HG02852 (cell line): ENCODE measurements around the gene FBXL4.

ENCODE experiments used
- ATAC-seq: cut with Tn5 transposase; IDR thresholded peaks from one replicate; pipeline ENCODE4 v1.9.1; 2021; ENCODE audit warnings: mild to moderate bottlenecking, moderate library complexity; ENCODE audit not compliant: unreplicated experiment

Gene FBXL4

GRCh38 chr6:98840996-98841513 is 106.7 kb downstream of the FBXL4 start:
- ATAC-seq = no peak

- ATAC-seq = no peak
Measured at GRCh38 chr6:98840385-98840784, 107.4 kb downstream of the FBXL4 start.

DNA sequence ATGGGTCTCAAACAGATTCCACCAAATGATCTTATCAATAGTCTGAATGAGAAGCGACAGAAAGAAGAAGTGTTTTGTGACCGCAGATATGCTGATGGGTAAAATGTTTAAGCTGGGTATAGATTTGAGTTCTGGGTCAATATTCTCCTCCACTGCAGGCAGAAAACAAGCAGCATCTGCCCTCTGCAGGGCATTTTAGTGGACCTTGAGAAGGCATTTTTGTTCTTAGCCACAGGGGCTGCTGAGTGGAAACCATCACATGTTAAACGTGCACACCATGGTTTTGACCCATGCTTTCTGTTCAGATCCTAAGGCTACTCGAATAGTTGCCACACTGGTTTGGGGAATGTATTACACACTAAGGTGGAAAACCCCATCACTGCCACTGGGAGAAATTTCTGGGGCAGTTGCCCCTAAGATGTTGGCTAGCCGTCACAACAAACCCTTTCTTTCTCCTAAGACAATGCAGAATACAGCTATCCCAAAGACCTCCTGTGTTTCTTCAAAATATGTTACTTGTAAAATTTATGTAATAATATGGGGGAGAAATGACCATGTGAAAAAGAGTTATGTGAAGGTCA is 107.9 kb downstream of the FBXL4 start:
- ATAC-seq = no peak

DNA sequence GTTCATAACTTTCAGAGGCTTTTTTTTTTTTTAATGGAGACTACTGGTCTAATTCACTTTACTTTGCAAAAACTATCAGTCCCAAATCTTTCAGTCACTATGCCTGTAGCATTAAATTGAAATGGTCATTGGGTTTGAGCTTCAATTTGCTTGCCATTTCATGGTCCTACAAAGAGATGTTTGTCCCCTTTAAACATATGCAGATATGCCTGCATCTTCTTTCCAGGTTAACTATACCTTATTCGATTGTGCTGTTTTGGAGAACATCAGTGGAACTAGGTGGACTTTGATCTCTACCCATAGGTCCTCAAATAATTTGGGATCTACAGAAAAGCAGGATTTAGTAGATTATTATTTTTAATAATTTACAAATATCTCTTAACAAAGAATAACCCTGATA is 108.8 kb downstream of the FBXL4 start:
- no peak for ATAC-seq

DNA sequence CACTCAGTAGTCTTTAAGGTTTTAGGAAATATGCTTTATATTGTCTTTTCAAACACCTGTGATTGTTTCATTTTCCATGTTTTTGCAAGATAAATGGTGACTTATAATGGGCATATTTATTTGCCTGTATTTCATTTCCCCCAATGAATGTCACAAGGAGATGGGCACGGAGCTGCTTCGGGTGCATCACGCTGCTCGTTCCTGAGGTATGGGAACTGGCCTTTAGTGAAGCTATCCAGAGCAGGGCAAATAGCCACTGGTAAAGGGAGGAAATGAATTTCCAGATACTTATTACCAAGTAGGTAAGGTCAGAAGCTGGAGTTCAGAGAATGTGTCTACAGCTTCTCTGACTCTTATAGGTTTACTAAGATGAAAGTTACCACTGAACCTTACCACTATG is 109.7 kb downstream of the FBXL4 start:
- ATAC-seq = no peak

DNA sequence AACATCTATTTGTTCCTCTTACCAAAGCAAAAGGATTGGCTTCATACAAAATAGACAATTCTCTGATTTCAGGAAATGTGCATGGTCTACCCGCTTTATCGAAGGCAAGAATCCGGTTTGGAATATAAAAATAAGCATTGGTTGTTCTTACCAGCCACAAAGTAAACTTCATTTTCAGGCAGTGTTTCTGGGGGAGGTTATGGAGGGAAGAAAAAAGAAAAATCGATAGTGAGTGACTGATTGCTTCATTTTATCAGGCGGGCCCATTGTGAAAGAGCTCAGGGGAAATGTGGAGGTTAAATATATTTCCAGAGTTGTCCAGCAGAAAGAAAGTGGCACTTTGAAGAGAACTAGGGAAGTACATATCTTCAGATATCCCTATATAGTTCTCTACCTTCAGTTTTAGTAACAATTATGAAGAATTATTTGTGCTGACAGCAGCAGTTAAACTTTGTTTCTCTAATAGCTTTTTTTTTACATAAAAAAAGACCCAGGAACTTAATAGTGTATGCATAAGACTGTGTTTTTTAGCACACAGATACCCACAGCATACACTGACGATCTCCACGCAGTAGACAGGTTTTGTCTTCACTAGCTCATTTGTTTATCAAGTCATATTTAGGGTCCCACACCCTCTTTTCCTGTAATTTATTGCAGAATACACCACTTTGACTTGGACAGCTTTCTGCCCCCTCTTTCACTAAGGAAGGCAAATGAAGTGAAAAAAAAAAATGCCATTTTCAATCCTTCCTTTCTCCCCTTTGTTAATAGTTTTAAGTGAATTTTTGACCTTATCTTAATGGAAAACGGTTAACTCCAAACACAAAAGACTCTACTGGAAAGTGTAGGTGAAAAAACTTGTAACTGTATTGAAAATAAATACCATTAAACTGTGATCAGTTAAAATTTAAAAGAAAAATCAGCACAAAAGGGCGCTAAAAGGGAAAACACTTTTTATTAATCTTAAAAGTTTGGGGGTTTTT is 110.5 kb downstream of the FBXL4 start:
- ATAC-seq = no peak

DNA sequence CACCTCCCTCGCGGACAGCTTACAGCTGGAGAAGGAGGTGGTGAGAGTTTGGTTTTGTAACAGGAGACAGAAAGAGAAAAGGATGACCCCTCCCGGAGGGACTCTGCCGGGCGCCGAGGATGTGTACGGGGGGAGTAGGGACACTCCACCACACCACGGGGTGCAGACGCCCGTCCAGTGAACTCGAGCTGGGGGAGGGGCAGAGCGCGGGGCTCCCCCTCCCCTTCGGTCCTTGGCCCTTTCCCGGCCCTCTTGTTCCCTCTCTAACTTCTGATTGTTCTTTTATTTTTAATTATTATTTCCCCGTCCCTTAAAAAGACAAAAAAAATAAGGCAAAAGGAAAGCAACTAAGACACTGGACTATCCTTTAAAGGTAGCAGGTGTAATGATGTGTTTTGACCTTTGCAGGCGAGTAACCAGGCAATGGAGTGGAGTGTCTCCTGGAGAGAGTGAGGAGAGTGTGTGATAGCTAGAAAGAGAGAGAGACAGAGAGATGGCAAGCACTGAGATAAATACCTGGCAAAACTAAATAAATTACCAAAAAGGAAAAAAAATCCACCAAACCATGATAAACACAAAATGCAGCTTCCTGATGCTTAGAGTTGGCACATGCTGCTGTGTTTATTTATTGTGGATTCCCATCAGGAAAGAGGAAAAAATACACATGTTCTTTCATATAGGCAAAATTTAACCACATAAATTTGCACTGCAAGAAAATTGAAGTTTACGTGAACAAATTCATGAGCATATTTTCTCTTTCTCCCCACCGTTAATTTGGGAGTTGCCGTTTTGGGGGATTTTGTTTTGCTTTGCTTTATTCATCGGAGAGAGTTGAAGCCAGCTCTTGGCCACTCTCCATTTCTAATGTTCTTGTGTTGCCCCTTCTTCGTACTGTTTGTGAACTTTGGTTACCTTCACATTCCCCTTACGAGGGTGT is 111.5 kb downstream of the FBXL4 start:
- no peak for ATAC-seq

GRCh38 chr6:98835149-98836024 is 112.4 kb downstream of the FBXL4 start:
- ATAC-seq = no peak

GRCh38 chr6:98834060-98835031 is 113.4 kb downstream of the FBXL4 start, which contains the start of gene POU3F2:
Gene POU3F2 (plus strand): TSS chr6:98834574. CDS start chr6:98834874, 300 bp downstream.
- peak; percentile 79 for ATAC-seq

- ATAC-seq = no peak
Measured at GRCh38 chr6:98833307-98834059, 114.3 kb downstream of the FBXL4 start.

GRCh38 chr6:98833057-98833306 is 114.8 kb downstream of the FBXL4 start:
- ATAC-seq = peak; percentile 17

GRCh38 chr6:98832284-98833056 is 115.3 kb downstream of the FBXL4 start:
- ATAC-seq = no peak

DNA sequence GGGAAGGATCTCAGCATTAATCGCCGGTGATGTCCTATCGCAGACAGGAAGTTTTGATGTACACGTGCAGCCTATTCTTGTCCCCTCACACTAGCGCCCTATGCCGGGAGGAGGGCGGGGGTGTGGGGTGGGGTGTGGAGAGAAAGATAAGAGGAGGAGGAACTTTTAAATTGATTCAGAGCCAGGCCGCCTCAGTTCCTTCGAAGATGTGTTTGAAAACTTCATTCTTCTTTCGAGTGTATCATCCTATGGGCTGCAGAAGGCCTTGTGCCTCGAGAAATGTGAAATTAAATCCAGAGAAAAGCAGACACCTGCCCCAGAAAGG is 115.8 kb downstream of the FBXL4 start:
- ATAC-seq = no peak

GRCh38 chr6:98831057-98831958 is 116.4 kb downstream of the FBXL4 start:
- no peak for ATAC-seq

DNA sequence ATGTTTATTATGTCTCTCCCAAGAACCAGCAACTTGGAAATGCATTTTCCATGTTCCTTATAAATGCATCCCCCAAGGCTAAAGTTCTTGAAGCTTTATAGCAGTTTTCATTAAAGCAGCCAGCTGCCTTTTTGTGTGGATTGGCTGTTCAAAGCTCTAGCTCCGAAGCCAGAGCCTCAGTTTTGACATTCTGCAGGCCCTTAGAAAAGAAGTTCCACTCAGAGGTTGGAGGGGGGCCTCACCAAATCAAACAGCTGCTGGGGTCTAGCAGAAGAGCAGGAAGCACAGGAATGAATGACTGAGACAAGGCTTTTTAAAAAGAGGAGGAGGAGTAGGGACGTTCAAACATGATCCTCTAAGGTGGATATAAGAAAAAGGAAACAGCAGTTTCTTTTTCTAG is 117.6 kb downstream of the FBXL4 start:
- no peak for ATAC-seq

GRCh38 chr6:98828941-98829411 is 118.8 kb downstream of the FBXL4 start:
- no peak for ATAC-seq
